RWPE1 (cell line): ENCODE results near the gene KRT40.

Source experiments
- CTCF ChIA-PET: fragments of 350-600 bp; sonication (Branson Sonifier 250); formaldehyde crosslinking; extraction: SDS; loops from one replicate; lab custom pipeline; 2021; lab: Yijun Ruan, JAX
- POLR2A ChIA-PET: fragments of 400-600 bp; formaldehyde crosslinking; extraction: SDS; loops from one replicate; lab custom pipeline; 2020; ENCODE audit warnings: antibody characterized with exemption; ENCODE audit not compliant: low non-redundant PET; lab: Yijun Ruan, JAX
- DNase-seq: peaks from one replicate; pipeline ENCODE4 v3.0.0; 2012; ENCODE audit warnings: low spot score
- H3K27ac ChIP-seq: fragments of 450-650 bp; 2 replicates; pipeline ENCODE4 v1.5.1; 2017
- CTCF ChIP-seq: fragments of 450-650 bp; conservative IDR thresholded peaks from 2 replicates; pipeline ENCODE4 v1.5.1; 2017; ENCODE audit warnings: low read depth, mild to moderate bottlenecking

Gene KRT40

GRCh38 chr17:40993084-40993483 lies 9.0 kb upstream of the KRT40 start:
- ChIA-PET CTCF (interaction anchor here (0.7 kb wide), 1 partner anchor 365 kb away, joined by 3 read pairs; no protein-coding TSS in a partner anchor), POLR2A (no interaction called here)
- H3K27ac ChIP-seq, result no peak overlapping the region
- DNase-seq, result no peak
- no peak for TF ChIP-seq CTCF

- H3K27ac ChIP-seq, result no peak overlapping the region
- POLR2A ChIA-PET, result no interaction called here
- DNase-seq, result no peak
- CTCF ChIA-PET, result no interaction called here
- no peak for TF ChIP-seq CTCF
Observed at GRCh38 chr17:40992666-40993065, 8.5 kb upstream of the KRT40 start.

GRCh38 chr17:40986920-40987319 lies 2.8 kb upstream of the KRT40 start:
- no peak for TF ChIP-seq CTCF
- ChIA-PET POLR2A (no interaction called here), CTCF (no interaction called here)
- H3K27ac ChIP-seq, result no peak overlapping the region
- DNase-seq, result no peak

- ChIA-PET CTCF (interaction anchor here (0.7 kb wide), 1 partner anchor 14 kb away, joined by 3 read pairs; the partner anchor contains the start of gene KRT39), POLR2A (no interaction called here)
Observed at GRCh38 chr17:40981115-40981514, 3.0 kb downstream of the KRT40 start.

GRCh38 chr17:40980596-40980995 lies 3.5 kb downstream of the KRT40 start:
- no peak overlapping the region for H3K27ac ChIP-seq
- no peak for TF ChIP-seq CTCF
- ChIA-PET POLR2A (no interaction called here), CTCF (no interaction called here)
- no peak for DNase-seq

More at GRCh38 chr17:40981115-40981514, 3.0 kb downstream of the KRT40 start:
- H3K27ac ChIP-seq, result no peak overlapping the region
- no peak for DNase-seq
- TF ChIP-seq CTCF, result no peak

- CTCF ChIA-PET, result no interaction called here
- no peak for DNase-seq
- H3K27ac ChIP-seq, result no peak overlapping the region
- POLR2A ChIA-PET, result no interaction called here
- TF ChIP-seq CTCF, result no peak
Observed at GRCh38 chr17:40980117-40980516, 4.0 kb downstream of the KRT40 start.
